Measurements from ENCODE around the gene TCIRG1.
"Not testable (repeated sequence)": the region's sequence is repeated elsewhere in the genome, so short reads cannot be mapped to it uniquely, and the experiment has no call there.

The TCIRG1 gene

DNA sequence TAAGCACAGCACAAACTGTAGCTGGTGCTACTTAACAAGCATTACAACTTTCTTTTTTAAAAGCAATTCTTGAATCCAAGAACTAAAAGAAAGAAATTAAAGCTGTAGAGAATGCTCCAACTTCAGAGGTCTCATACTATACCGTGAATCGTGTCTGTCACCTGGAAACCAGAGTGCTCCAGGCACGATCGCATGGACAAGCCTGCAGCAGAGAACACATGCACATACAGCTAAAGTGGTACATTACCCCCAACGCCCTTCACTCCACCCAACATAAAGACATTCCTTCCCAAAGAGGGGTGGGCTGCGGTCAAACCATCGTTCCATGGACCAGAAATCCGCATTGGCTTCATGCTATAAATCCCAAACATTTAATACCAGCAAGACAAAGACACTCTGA, 50.9 kb downstream of the TCIRG1 start:
- DNase-seq (ENCODE audit: extremely low read depth, insufficient read length) = no peak
- TF ChIP-seq, protein P1, sequence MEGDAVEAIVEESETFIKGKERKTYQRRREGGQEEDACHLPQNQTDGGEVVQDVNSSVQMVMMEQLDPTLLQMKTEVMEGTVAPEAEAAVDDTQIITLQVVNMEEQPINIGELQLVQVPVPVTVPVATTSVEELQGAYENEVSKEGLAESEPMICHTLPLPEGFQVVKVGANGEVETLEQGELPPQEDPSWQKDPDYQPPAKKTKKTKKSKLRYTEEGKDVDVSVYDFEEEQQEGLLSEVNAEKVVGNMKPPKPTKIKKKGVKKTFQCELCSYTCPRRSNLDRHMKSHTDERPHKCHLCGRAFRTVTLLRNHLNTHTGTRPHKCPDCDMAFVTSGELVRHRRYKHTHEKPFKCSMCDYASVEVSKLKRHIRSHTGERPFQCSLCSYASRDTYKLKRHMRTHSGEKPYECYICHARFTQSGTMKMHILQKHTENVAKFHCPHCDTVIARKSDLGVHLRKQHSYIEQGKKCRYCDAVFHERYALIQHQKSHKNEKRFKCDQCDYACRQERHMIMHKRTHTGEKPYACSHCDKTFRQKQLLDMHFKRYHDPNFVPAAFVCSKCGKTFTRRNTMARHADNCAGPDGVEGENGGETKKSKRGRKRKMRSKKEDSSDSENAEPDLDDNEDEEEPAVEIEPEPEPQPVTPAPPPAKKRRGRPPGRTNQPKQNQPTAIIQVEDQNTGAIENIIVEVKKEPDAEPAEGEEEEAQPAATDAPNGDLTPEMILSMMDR (IDR thresholded peaks at IDR 0.05; ENCODE audit: insufficient read depth, low read length, poor library complexity, severe bottlenecking) = no peak
- H3K27me3 ChIP-seq (replicated peaks; ENCODE audit: control insufficient read depth, insufficient read depth, low read length) = no peaks in the 10 kb centered on the region
- no peak overlapping the region for H3K4me3 ChIP-seq (replicated peaks; ENCODE audit: low read depth, low read length)
- H3K36me3 ChIP-seq (ENCODE audit: control insufficient read depth, insufficient read depth, low read length) = no peaks in the 10 kb centered on the region

DNA sequence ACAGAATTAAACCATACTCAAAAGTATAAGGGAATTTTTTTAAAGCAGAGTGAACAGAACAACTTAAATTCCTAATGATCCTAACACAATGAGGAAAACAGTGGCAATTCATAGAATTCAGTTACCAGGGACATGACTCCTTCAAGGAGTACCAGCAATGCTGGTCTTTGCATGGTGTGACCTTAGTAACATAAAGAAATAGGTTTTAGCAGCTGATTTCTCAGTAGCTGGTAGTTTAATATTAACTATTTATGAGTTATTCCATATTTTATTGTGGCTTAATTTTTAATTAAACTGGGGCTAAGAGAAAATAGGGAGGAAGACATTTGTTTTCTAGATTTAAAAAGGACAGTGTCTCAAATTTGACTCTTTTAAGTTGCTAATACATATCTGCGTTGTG, 51.5 kb downstream of the TCIRG1 start:
- DNase-seq (ENCODE audit: extremely low read depth, insufficient read length) = no peak
- TF ChIP-seq, protein P1 (IDR thresholded peaks at IDR 0.05; ENCODE audit: insufficient read depth, low read length, poor library complexity, severe bottlenecking) = no peak
- no peak overlapping the region for H3K4me3 ChIP-seq (replicated peaks; ENCODE audit: low read depth, low read length)
- no peaks in the 10 kb centered on the region for H3K36me3 ChIP-seq (ENCODE audit: control insufficient read depth, insufficient read depth, low read length)
- no peaks in the 10 kb centered on the region for H3K27me3 ChIP-seq (replicated peaks; ENCODE audit: control insufficient read depth, insufficient read depth, low read length)

DNA sequence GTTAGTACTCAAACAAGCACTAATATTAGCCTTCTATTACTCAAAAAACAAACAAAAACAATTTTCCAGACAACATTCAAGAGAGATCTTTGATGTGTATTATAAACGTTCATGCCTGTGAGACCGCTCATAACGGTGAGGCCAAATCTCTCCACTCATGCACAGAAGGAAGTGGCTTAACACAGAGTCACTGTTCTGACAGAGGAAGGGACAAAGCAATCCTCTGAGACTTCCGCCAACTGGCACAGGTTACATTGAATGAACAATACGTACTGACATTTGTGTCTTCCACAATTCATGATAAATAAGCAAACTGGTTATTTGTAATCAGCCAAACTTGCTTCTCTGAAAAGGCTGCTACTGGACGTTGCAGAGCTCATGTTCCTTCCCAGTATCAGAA, 51.9 kb downstream of the TCIRG1 start:
- TF ChIP-seq, protein P1 (IDR thresholded peaks at IDR 0.05; ENCODE audit: insufficient read depth, low read length, poor library complexity, severe bottlenecking) = no peak
- Histone ChIP-seq H3K36me3 (ENCODE audit: control insufficient read depth, insufficient read depth, low read length) (no peaks in the 10 kb centered on the region), H3K4me3 (replicated peaks; ENCODE audit: low read depth, low read length) (no peak overlapping the region), H3K27me3 (replicated peaks; ENCODE audit: control insufficient read depth, insufficient read depth, low read length) (no peaks in the 10 kb centered on the region)
- DNase-seq (ENCODE audit: extremely low read depth, insufficient read length) = no peak

DNA sequence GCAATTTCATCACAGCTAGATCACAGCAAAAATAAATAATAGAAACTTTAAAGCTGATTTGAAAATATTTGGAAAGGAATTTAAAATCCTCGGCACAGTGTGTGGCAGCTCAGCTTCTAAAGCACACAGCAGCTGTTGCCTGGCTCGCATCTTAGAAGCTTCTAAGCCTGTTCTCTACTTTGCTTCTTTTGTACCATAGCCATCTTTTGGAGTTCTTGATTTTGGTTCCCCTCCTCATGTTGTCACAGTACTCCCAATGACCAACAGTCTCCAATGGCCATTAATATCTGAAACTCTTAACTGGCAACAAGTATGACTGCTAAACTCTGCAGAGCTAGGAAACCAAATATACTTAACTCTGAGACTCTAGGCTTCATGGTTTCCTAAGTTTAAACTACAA, 53.6 kb downstream of the TCIRG1 start:
- DNase-seq (ENCODE audit: extremely low read depth, insufficient read length) = no peak
- Histone ChIP-seq H3K27me3 (replicated peaks; ENCODE audit: control insufficient read depth, insufficient read depth, low read length) (no peaks in the 10 kb centered on the region), H3K4me3 (replicated peaks; ENCODE audit: low read depth, low read length) (no peak overlapping the region), H3K36me3 (ENCODE audit: control insufficient read depth, insufficient read depth, low read length) (no peaks in the 10 kb centered on the region)
- TF ChIP-seq, protein P1 (IDR thresholded peaks at IDR 0.05; ENCODE audit: insufficient read depth, low read length, poor library complexity, severe bottlenecking) = no peak

DNA sequence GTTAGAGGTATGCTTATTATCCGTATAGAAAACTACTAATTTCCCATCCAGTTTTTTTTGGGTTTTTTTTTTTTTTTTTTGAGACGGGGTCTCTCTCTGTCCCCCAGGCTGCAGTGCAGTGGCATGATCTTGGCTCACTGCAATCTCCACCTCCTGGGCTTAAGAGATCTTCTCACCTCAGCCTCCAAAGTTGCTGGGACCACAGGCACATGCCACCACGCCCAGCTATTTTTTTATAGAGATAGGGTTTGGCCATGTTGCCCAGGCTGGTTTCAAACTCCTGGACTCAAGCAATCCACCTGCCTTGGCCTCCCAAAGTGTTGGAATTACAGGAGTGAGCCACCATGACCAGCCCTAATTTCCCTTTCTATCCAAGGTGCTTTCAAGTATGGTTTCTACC, 54.1 kb downstream of the TCIRG1 start:
- not testable (repeated sequence) for H3K36me3 ChIP-seq (ENCODE audit: control insufficient read depth, insufficient read depth, low read length); DNase-seq (ENCODE audit: extremely low read depth, insufficient read length); H3K27me3 ChIP-seq (replicated peaks; ENCODE audit: control insufficient read depth, insufficient read depth, low read length); H3K4me3 ChIP-seq (replicated peaks; ENCODE audit: low read depth, low read length)

DNA sequence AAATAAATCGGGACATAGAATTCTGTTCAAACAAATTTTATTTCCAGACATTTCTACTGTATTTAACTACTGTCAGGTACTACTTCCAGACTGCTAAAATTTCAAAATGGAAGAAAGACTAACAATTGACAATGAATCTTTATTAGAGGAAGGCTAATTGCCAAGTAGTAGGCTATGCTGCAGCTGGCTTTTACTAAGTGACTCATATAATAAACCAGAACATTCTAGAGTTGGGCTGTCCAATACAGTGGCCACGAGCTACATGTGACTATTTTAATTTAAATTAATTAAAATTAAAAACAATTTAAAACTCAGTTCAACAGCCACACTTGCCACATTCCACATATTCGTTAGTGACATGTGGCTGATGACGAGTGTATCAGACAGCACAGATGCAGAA, 54.7 kb downstream of the TCIRG1 start:
- Histone ChIP-seq H3K27me3 (replicated peaks; ENCODE audit: control insufficient read depth, insufficient read depth, low read length) (no peaks in the 10 kb centered on the region), H3K36me3 (ENCODE audit: control insufficient read depth, insufficient read depth, low read length) (no peaks in the 10 kb centered on the region), H3K4me3 (replicated peaks; ENCODE audit: low read depth, low read length) (no peak overlapping the region)
- TF ChIP-seq, protein P1 (IDR thresholded peaks at IDR 0.05; ENCODE audit: insufficient read depth, low read length, poor library complexity, severe bottlenecking) = no peak
- no peak for DNase-seq (ENCODE audit: extremely low read depth, insufficient read length)

Measured in GM06990 (cell line).